ENCODE results near the gene PIH1D1. TPM values are rescaled to one million over a fixed set of nuclear protein-coding genes. Genes with fewer than 3 reads are reported as not detected.

PIH1D1 gene
- total and polyA plus RNA-seq, 11 donors = 16.3 to 57.6 (median 31.1) TPM

- ATAC-seq (no peak), DNase-seq (no peak)
- Histone ChIP-seq H3K9me3 (no peaks in the 10 kb centered on the region), H3K4me3 (no peak overlapping the region), H3K4me1 (peaks cover 0 to 10% (median 0%) of the 10 kb centered on the region in 12 donors), H3K27ac (no peak overlapping the region), H3K36me3 (no peaks in the 10 kb centered on the region), H3K27me3 (peaks cover 7 to 47% (median 13%) of the 10 kb centered on the region in 9 donors)
- WGBS, 4 donors = 86 to 89% (median 87%) methylated on average over 3 of the region's 3 CpGs
- intact Hi-C loops (cut with DNase I) = no loop called here
- TF ChIP-seq POLR2A (IDR thresholded peaks at IDR 0.05) (no peak), CTCF (IDR thresholded peaks at IDR 0.05) (no peak)
Measured at GRCh38 chr19:49414256-49414655, 37.4 kb downstream of the PIH1D1 start.

DNA sequence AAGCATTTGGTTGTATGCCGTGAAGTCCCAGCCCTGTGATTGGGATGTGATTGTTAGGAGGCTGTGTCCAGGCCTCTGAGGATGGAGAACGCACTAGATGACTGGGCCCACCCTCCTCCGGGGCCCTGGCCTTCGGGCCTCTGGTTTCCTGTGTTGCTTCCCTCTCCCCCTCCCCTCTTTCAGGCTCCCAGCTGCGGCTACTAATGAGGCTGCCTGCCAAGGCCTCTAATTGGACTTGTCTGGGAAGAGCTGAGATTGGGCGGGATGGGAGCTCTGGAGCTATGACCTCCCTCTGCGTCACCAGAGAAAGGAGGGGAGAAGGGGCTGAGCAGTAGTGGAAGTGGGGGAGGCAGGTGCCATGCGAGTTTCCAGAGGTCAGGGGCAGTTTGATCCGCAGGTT, 38.3 kb downstream of the PIH1D1 start:
- peaks cover 0 to 19% (median 0%) of the 10 kb centered on the region in 12 donors for H3K4me1 ChIP-seq
- H3K36me3 ChIP-seq = no peaks in the 10 kb centered on the region
- no peak overlapping the region for H3K27ac ChIP-seq
- TF ChIP-seq POLR2A (IDR thresholded peaks at IDR 0.05) = no peak
- TF ChIP-seq CTCF (IDR thresholded peaks at IDR 0.05) = no peak
- WGBS, 4 donors = 57 to 61% (median 59%) methylated on average over 9 of the region's 9 CpGs
- ATAC-seq (peak in 1 of 4 donors; percentile 60), DNase-seq (peak in 3 of 5 donors; percentile 37 to 48 (median 40))
- no peaks in the 10 kb centered on the region for H3K9me3 ChIP-seq
- intact Hi-C loops (cut with DNase I) = no loop called here
- H3K4me3 ChIP-seq = no peak overlapping the region
- H3K27me3 ChIP-seq = peaks cover 0 to 38% (median 6%) of the 10 kb centered on the region in 9 donors

- Histone ChIP-seq H3K36me3 (no peaks in the 10 kb centered on the region), H3K27ac (no peak overlapping the region), H3K9me3 (no peaks in the 10 kb centered on the region), H3K27me3 (peaks cover 0 to 23% (median 0%) of the 10 kb centered on the region in 9 donors), H3K4me3 (no peak overlapping the region), H3K4me1 (peaks cover 0 to 21% (median 0%) of the 10 kb centered on the region in 12 donors)
- WGBS, 4 donors = 57 to 77% (median 69%) methylated on average over 3 of the region's 3 CpGs
- no peak for TF ChIP-seq POLR2A (IDR thresholded peaks at IDR 0.05)
- no peak for TF ChIP-seq CTCF (IDR thresholded peaks at IDR 0.05)
- intact Hi-C loops (cut with DNase I) = no loop called here
- ATAC-seq = no peak
- DNase-seq = no peak
Measured at GRCh38 chr19:49411681-49412326, 39.8 kb downstream of the PIH1D1 start.

DNA sequence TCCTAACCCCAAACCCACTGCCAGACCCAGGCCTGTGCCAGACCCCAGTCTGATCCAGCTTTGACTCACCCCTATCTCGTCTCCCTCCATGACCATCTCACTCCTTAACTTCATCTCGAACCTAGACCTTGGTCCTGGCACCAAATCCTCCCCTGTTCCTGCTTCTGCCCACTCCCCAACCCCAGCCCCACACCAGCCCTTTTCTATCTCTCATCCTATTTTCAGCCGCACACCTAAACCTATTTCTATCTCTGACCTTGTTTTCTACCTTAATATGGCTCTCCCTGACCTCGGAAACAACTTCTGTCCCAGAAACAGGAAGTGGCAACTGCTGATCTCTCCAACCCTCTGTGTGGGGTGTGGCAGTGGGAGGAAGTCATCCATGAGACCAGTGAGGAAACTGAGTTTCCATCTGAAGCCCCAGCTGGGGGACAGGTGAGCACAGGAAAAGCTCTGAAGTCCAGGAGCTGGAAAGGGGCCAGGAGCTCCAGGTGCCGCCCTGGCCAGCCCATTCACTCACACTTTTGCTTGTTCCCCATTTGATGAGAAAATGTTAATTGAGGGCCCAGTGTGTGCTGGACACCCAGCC, 42.1 kb downstream of the PIH1D1 start:
- H3K4me3 ChIP-seq = no peak overlapping the region
- no peak for TF ChIP-seq CTCF (IDR thresholded peaks at IDR 0.05)
- TF ChIP-seq POLR2A (IDR thresholded peaks at IDR 0.05) = no peak
- ATAC-seq (no peak), DNase-seq (no peak)
- H3K36me3 ChIP-seq = no peaks in the 10 kb centered on the region
- 73 to 79% (median 75%) methylated on average over 5 of the region's 5 CpGs for WGBS, 4 donors
- intact Hi-C loops (cut with DNase I) = no loop called here
- H3K27ac ChIP-seq = no peak overlapping the region
- H3K9me3 ChIP-seq = no peaks in the 10 kb centered on the region
- peaks cover 0 to 5% (median 0%) of the 10 kb centered on the region in 9 donors for H3K27me3 ChIP-seq
- H3K4me1 ChIP-seq = peaks cover 0 to 21% (median 0%) of the 10 kb centered on the region in 12 donors
